GM18909 (cell line): ENCODE measurements around the gene TTC39C.
"Not testable (repeated sequence)": the region's sequence is repeated elsewhere in the genome, so short reads cannot be mapped to it uniquely, and the experiment has no call there.

Experiments
- ATAC-seq: cut with Tn5 transposase; IDR thresholded peaks from one replicate; pipeline ENCODE4 v1.9.1; 2021; ENCODE audit warnings: mild to moderate bottlenecking; ENCODE audit not compliant: unreplicated experiment, poor library complexity

Gene TTC39C

DNA sequence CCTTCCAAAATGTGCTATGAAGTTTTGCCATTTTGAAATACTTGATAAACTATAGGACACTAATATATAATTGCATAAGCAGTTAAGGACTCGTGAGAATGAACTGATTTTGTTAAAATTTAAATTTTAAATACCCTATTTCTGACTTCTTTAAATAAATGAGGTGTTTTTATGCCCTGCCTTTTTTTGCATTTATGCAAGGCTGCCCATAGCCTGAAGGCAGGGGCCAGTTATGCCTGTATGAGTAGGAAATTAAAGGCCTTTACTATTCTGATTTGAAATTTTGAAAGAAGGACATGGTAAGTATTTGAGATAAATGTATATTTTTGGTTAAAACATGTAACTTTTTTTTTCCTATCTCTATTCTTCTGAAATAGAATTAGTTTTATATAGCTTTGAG lies 33.7 kb downstream of the TTC39C start:
- ATAC-seq, result no peak

DNA sequence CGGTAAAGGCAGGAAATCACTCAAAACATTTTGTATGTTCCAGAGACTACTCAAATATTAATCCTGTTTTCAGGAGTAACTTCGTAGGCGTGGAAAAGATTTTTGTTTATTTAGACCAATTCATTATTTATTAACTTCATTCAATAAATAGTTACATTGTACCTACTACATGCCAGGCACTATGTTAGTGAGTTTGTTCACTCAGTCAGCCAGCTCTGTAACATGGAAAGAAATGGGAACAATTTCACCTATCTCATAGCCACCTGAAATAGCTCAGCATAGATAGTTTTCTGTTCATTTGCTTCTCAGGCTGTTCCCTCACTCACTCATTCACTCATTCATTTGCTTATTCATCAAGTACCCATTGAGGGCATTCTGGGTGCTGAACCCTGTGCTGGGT lies 34.6 kb downstream of the TTC39C start:
- no peak for ATAC-seq

DNA sequence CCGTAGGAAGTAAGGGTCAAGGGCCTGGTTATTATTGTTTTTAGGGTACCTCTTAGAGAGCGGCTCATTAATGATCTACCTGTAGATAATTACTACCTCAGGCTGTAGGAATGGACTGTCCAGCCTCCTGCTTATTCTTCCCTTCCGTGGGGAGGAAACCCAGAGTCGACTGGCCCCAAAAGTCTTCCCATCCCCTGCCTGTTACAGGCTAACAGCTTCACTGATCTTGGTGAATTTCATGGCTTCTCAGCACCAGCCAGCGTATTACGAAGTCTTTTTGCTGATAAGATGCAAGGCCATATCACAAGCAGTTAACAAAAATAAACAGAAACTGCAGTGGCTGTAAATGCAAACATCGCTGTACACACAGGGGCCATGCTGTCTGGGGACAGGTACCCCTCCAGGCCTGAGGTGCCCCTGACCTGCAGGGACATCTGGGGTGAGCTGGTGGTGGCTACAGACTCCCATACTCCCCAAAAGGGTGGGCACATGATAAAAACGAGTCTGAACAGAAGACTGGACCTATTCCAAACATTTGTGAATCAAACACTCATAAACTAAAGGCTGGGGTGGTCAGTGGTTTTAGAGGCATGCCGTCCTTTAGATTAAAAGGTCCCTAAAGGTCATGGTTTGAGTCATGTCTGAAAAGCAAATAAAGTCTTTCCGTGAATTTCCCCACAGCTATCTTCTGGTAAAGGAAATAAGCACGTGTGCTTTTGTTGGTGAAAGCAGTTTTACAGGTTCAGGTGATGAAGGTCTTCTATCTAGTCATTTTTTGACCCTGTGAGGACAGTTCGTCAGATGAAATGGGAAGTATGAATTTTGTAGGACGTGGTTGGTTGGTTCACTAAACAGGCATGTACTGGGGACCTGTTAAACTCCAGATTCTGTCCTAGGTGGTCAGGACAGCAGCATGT lies 36.7 kb downstream of the TTC39C start:
- ATAC-seq, result peak; percentile 49

DNA sequence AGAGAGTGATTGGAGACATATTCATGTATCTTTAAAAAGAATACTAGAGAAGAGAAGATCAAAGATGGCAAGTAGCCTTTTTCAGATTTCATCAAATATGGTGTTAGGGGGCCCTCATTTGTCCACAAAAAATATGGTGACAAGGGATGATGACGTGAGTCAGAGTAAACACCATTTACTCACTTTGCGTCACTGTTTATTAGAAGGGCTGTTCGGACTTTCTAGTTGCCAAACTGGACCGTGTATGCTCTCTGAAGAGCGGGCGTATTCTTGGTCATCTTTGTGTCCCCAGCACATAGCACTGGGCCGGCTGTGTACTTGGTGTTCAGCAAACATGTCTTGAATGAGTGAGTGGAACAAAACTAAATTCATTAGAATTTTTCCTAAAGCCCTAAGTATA lies 37.5 kb downstream of the TTC39C start:
- ATAC-seq, result no peak

DNA sequence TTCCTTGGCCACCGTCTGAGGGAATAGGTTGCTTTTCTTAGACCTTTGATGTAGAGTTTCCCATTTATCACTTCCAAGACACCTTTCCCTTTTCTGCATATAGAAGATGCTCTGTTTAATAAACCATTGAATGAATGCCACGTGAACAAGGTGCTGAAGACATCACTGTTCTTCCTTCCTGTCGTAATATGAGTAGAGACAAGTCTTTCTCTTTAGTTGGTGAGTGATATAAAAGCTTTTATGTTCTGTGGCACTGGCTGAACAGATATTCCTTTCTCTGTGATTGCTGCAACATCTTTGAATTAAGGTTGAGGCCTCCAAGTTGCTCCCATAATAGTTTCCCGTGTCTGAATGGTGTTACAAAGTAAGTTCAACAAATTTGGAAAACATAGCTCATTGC lies 38.7 kb downstream of the TTC39C start:
- no peak for ATAC-seq

DNA sequence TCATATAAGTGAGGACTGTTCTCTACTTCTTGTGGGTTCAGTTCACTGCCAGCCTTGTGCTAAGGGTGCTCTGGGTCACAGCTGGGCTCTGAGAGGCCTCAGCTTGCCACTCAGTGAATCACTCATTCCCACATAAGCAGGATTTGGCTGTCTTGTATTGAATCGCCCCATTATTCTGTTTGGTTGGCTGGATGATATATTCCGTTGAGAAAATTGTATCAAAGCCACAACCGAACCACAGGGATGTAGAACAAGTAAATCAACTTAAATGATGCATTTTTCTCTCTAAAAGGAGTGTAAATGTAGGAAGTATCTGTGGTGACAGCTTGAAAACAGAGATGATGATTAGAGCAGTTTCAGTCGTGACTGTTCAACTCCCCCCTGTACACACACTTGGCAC lies 39.6 kb downstream of the TTC39C start:
- no peak for ATAC-seq

DNA sequence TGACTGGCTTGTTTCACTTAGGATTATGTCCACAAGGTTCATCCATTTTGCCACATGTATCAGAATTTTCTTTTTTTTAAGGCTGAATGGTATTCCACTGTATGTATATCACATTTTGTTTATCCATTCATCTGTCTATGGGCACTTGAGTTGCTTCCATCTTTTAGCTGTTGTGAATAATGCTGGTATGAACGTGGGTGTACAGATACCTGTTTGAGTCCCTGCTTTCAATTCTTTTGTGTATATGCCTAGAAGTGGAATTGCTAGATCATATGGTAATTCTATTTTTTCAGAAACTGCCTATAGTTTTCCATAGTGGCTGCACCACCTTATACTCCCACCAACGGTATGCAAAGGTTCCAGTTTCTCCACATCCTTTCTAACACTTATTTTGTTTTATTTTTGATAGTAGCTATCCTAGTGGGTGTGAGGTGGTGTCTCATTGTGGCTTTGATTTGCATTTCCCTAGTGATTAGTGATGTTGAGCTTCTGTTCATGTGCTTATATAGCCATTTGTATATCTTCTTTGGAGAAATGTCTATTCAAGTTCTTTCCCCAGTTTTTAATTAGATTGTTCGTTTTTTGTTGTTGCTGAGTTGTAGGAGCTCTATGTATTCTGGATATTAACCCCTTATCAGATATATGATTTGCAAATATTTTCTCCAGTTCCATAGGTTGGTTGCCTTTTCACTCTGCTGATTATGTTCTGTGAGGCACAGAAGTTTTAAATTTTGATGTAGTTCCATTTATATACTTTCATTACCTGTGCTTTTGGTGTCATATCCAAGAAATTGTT lies 40.7 kb downstream of the TTC39C start:
- ATAC-seq, result no peak

DNA sequence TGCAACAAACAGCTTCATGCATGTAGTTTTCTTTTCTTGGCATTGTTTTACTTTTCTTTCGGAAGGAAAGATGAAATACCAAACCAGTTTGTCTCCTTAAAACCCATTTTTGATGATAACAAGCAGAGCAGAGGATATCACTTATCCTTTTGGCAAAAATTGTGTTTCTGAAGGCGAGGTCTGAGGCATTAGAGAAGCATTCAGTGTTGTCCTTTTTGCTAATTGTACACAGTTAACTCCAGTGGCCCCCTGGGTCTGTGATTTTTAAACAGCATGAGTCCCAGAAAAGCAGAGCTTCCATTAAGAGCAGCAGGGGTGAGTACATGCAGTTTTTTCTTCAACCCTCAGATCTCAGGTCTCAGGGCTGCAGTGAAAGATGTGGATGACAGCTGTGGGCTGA lies 41.3 kb downstream of the TTC39C start:
- no peak for ATAC-seq

DNA sequence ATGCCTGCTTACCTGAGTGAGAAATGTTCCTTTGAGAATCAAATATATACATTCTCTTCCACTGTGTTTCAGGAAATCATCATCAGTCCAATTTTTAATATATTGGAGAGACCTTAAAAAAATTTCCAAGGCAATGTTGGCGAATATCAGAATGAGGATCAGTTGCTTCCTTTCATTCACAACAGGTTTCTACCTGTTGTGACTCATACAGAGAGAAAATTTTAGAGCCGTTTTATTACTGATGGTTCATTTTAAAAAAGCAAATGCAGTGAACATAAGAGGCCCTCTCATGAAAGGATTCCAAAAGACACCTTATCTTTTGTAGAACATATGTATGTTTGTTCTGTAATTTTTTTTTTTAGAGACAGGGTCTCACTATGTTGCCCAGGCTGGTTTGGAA lies 42.0 kb downstream of the TTC39C start:
- no peak for ATAC-seq

DNA sequence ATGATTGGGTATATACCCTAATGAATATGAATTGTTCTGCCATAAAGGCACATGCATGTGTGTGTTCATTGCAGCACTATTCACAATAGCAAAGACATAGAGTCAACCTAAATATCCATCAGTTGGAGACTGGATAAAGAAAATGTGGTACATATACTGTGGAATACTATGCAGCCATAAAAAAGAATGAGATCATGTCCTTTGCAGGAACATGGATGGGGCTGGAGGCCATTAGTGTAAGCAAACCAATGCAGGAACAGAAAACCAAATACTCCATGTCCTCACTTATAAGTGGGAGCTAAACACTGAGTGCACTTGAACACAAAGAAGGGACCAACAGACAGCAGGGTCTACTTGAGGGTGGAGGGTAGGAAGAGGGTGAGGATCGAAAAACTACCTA lies 43.2 kb downstream of the TTC39C start:
- ATAC-seq, result no peak

DNA sequence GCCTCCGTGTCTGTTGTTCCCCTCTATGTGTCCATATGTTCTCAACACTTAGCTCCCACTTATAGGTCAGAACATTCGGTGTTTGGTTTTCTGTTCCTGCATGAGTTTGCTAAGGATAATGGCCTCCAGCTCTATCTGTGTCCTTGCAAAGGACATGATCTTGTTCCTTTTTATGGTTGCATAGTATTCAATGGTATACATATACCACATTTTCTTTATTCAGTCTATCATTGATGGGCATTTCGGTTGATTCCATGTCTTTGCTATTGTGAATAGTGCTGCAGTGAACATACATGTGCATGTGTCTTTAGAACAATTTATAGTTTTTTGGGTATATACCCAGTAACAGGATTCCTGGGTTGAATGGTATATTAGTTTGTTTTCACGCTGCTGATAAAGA lies 44.8 kb downstream of the TTC39C start:
- ATAC-seq, result not testable (repeated sequence)

DNA sequence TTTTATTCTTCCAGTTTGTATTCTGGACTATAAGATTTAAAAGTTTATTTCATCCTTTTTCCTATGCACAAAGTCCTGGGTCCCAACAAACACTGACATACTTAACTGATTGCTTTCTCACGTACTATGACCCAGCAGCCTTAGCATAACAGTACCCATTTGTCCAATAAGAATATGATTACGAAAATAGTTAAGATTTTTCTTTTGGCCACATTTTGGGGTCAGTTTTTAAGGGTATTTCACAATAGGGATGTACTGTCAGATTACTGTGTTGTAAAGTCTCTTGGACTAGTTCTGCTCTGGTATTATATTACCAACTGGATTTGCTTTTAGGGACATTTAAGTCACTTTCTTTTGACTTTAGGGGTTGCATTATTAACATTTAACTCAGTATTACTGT lies 46.1 kb downstream of the TTC39C start:
- ATAC-seq, result no peak

DNA sequence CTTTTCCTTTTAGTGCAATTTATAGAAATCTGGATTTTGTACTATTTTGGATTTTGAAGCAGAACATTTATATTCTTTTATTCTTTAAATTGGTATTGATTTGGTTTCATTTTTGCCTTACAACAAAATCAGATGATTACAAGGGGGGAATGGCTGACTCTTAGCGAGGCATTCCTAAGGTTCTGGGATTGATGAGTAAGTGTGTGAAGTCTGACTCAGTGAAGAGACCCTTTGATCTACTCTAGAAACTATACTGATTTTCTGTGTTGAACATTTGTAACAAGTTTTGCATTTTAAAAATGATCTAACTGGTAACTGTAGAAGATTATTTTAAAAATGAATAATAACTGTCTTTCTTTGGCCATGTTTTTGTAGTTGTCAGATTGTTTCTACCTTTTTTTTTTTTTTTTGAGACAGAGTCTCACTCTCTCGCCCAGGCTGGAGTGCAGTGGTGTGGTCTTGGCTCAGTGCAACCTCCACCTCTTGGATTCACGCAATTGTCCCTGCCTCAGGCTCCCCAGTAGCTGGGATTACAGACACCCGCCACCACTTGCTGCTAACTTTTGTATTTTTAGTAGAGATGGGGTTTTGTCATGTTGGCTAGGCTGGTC lies 48.7 kb downstream of the TTC39C start:
- no peak for ATAC-seq

DNA sequence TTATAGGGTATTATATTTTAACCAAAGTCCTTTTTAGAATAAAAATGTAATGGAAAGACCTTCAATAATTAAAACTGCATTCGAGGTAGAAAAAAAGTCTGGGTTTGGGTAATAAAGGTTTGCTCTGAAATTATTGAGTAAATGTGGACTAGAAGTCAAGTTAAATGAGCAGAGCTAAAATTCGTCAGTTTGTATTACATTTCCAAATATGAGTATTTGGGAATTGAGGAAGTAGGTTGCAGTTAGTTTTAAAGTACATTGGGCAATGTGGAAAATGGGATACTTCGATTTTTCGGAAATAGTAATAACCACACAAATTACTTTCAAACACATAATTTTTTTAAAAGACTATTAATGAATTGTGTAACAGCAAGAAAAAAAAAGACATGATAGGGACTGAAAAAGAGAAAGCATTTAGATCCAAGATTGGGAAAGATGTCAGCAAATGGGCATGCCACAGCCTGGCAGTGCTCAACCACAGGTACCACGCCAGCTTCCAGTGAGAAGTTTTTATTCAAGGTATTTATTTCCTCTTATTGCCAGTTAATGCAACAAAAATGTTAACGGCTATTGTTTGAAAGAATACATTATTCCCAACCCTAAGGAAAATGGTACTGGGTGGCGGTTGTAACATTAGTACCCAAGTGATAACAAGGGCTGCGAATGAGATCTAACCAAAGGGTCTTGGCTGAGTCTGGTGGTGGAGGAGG lies 50.0 kb downstream of the TTC39C start:
- ATAC-seq, result no peak

DNA sequence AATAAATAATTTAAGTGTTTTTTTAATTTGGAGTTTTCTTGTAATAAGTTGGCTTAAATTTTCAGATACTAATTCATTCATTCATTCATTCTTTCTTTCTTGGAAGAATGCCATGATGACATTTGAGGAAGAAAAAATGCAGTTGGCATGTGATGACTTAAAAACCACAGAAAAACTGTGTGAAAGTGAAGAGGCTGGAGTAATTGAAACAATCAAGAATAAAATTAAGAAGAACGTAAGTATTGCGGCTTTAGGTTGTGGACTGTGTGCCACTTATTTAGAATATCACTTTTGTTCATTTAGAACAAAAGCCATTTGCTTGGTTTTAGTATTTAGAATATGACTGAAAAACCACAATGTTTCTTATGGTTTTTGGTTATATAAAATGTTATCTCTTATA lies 51.4 kb downstream of the TTC39C start:
- ATAC-seq, result no peak

DNA sequence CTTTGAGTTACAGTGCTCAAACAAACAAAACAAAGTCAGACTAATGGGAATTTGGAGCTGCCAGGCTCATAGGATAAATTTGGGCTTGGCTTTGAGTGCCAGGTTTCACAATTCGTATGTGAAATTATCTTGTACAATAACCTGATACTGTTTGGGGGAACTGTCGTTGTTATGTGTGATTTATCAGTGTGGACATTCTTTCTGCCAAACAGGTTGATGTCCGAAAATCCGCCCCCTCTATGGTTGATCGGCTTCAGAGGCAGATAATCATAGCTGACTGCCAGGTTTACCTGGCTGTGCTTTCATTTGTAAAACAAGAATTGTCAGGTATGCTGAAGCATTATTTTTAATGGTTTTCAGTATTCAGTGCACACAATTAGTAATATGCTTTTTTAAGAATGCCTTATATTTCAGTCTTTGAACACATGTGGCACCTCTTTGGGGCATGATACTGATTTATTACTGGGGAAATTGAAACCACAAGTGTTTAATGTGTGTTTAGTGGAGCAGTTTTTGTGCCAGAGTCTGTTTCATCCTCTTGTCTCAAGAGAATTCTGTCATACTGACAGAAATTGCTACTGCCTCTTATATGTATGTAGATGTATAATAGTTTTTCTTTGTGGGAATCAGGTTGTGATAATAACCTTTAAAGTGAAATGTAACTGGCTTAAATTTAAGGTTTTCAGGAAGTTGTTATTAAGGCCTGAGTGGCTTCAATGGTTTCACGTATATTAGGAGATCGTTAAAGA lies 54.6 kb downstream of the TTC39C start:
- no peak for ATAC-seq

DNA sequence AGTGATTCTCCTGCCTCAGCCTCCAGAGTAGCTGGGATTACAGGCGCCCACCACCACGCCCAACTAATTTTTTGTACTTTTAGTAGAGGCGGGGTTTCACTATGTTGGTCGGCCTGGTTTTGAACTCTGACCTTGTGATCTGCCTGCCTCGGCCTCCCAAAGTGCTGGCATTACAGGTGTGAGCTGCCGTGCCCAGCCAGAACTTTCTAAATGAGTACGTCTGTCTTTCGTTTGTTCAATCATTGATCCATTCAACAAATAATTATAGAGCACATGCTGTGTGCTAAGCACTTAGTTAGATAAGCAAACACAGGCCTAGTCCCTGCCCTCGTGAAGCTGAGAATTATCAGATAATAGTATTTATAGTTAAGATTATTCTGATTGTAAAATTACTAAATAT lies 56.5 kb downstream of the TTC39C start:
- no peak for ATAC-seq

DNA sequence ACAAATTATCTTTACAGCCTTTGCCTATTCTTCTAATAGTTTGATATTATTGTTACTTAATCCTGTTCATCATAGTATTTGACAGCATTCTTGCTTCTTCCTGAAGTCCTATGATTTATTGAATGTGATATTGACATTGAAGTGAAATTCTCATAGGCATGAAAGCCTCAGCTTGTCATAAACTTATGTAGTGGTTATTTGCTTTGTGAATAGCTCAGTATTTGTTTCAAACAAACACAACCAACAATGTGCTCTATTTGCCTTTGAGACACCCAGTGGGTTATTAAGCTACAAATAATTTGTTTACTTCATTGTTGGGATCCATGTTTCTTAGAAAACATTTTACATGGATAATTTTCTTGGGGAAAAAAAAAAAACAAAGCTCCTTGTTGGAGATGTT lies 57.2 kb downstream of the TTC39C start:
- no peak for ATAC-seq

DNA sequence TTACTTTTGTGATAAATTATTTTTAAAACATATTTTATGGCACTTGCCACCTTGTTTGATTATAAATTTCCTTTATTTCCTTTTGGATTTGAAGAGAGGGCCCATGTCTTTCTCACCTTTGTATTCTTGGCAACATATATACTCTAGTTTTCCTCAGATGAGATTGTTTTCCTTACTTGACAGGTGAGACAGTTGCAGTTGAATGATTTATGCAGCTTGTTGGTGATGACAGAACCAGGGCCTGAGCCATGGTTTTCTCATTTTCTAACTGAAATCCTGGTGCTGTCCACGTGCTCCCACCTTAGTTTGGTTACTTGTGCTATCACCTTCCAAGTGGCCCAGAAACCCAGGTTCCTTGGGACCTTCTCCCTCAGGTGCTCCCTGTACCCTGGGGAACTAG lies 58.2 kb downstream of the TTC39C start:
- no peak for ATAC-seq

DNA sequence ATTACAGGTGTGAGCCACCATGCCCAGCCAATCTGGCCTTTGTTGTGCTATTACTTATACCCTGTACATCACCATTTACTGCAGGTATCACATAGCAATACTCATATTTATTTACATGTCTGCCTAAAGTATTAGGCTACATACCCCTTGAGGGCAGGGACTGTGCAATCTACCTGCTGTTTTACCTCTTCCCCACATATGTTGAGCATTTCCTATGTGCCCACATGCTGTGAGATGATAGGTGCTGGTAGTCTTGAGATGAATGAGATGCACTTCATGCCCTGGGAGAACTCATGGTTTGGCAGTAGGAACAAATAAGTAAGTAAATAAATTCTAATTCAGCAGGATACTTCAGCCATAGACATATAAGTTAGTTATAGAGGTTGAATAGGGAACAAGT lies 59.2 kb downstream of the TTC39C start:
- ATAC-seq, result no peak
